ENCODE data around the gene PRIMA1. TPM values are rescaled to one million over a fixed set of nuclear protein-coding genes. Genes with fewer than 3 reads are reported as not detected.

PRIMA1 gene
- total RNA-seq, 1 experiment from 2014 or later, result 4.9 TPM

GRCh38 chr14:93829839-93830481, 41.7 kb upstream of the PRIMA1 start:
- TF ChIP-seq ZNF532 (CRISPR knock-in tag; IDR thresholded peaks at IDR 0.05; ENCODE audit: borderline replicate concordance) (no peak), ZNF512 (CRISPR knock-in tag; IDR thresholded peaks at IDR 0.05; ENCODE audit: borderline replicate concordance) (no peak), GTF2I (CRISPR knock-in tag; conservative IDR thresholded peaks at IDR 0.05) (no peak), ZNF423 (CRISPR knock-in tag; IDR thresholded peaks at IDR 0.05) (no peak), ERG (CRISPR knock-in tag; IDR thresholded peaks at IDR 0.05) (no peak), E2F4 (CRISPR knock-in tag; IDR thresholded peaks at IDR 0.05; ENCODE audit: borderline replicate concordance, low read depth) (no peak), PREB (CRISPR knock-in tag; IDR thresholded peaks at IDR 0.05; ENCODE audit: borderline replicate concordance) (no peak), CTCF (IDR thresholded peaks at IDR 0.05) (no peak), SOX15 (CRISPR knock-in tag; IDR thresholded peaks at IDR 0.05) (no peak), ZNF219 (CRISPR knock-in tag; IDR thresholded peaks at IDR 0.05; ENCODE audit: borderline replicate concordance) (no peak), IRF1 (CRISPR knock-in tag; IDR thresholded peaks at IDR 0.05) (no peak), E2F1 (CRISPR knock-in tag; IDR thresholded peaks at IDR 0.05) (no peak), CDX4 (CRISPR knock-in tag; IDR thresholded peaks at IDR 0.05; ENCODE audit: borderline replicate concordance) (no peak), MLX (CRISPR knock-in tag; IDR thresholded peaks at IDR 0.05) (no peak), ZNF416 (CRISPR knock-in tag; IDR thresholded peaks at IDR 0.05) (no peak)
- ChIA-PET POLR2A (no interaction called here), CTCF (interaction anchor here (1.1 kb wide), 1 partner anchor 110 kb away, joined by 4 read pairs; no protein-coding TSS in a partner anchor)
- DNase-seq (ENCODE audit: low spot score) (no peak), ATAC-seq (no peak)
- Mint-ChIP-seq H3K9me3 (0 out of 2 replicates have a peak, but pooled peaks cover 7% of the 10 kb centered on the region), H3K27ac (no peak overlapping the region), H3K4me3 (no peak overlapping the region), H3K4me1 (no peaks in the 10 kb centered on the region), H3K27me3 (ENCODE audit: low read depth) (no peaks in the 10 kb centered on the region), H3K36me3 (no peaks in the 10 kb centered on the region)
